Measurements from ENCODE around the gene SNCG.
"Not testable (repeated sequence)": the region's sequence is repeated elsewhere in the genome, so short reads cannot be mapped to it uniquely, and the experiment has no call there.

The SNCG gene

DNA sequence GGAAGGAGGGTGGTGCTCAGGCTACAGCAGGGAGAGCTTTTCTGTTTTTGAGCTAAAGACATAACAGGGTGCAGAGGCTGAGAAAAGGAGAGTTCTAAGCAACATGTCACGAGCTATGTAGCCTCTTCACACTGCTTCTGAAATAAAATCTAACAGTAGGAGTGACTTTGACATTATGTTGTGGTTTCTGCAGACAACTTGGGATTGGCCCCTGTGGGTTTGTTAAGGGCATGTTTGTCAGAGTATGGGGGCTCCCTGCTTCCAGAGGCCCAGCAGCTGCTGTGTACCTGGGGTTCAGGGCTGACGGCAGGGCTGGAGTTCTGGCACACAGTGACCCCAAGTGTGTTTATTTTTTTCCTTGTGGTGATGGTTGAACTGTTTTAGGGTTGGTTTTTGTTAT is 25.7 kb upstream of the SNCG start:
- H3K4me3 ChIP-seq (replicated peaks in 1 of 2; ENCODE audit: low read depth in 2 of 2, low read length in 2 of 2) = no peak overlapping the region
- TF ChIP-seq CTCF (IDR thresholded peaks at IDR 0.05; ENCODE audit: low read depth, low read length) = no peak
- DNase-seq (ENCODE audit: low read depth in 2 of 2) = no peak

DNA sequence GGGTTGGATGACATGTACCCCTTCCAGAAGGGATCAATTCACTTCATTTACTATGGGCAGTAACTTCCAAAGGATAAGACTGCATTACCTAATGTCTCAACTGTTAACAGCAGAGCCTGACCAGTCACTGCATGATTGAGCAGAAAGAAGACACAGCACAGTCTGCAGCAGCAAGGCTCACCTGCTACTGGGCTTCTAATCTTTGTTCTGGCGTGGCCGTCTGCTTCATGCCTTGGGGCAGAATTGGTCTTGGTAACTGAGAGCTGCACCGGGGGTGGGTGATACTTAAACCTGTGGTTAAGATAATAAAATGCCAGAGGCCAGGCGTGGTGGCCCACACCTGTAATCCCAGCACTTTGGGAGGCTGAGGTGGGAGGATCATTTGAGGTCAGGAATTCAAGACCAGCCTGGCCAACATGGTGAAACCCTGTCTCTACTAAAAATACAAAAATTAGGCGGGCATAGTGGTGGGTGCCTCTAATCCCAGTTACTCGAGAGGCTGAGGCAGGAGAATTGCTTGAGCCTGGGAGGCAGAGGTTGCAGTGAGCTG is 24.2 kb upstream of the SNCG start:
- DNase-seq (ENCODE audit: low read depth in 2 of 2); H3K4me3 ChIP-seq (replicated peaks in 1 of 2; ENCODE audit: low read depth in 2 of 2, low read length in 2 of 2): not testable (repeated sequence)

DNA sequence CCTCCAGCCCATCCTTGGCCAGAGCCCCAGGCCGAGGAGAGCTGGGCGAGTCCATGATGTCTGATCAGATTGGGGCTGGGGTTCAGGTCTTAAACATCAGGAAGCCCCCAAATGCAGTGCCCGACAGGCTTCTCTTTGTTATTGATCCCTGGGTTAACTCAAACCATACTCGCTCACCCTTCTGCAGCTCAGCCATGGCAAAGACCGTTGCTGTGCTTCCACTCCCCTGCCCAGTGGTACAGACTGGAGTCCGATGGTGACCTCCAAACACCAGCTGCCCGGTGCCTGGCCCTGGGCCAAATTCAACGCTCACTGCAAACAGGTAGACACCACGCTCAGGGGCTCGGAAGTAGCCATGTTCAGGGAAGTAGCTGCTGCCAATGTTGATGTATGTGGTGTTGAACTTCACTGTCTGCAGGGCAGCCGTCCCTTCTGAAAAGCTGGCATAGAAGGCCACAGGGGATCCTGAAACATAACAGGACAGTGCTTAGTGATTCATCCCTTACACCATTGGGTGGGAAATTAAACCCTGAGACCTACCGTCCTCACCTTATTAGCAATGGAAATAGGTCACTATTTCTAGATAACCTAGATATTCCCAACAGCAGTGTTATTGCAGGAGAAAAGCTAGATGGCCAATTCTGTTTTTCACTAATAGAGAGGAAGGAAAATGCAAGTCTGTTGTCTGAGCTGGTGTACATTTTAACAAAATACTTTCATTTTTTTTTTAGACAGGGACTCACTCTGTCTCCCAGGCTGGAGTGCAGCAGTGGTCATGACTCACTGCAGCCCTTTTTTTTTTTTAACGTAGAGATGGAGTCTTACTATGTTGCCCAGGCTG is 21.5 kb upstream of the SNCG start:
- H3K4me3 ChIP-seq (replicated peaks in 1 of 2; ENCODE audit: low read depth in 2 of 2, low read length in 2 of 2) = no peak overlapping the region
- peak; percentile 48 to 64 for DNase-seq (ENCODE audit: low read depth in 2 of 2)
- no peak for TF ChIP-seq CTCF (IDR thresholded peaks at IDR 0.05; ENCODE audit: low read depth, low read length)

- no peak overlapping the region for H3K4me3 ChIP-seq (replicated peaks in 1 of 2; ENCODE audit: low read depth in 2 of 2, low read length in 2 of 2)
- TF ChIP-seq CTCF (IDR thresholded peaks at IDR 0.05; ENCODE audit: low read depth, low read length) = no peak
- DNase-seq (ENCODE audit: low read depth in 2 of 2) = no peak
Observed at GRCh38 chr10:86937502-86938154, 20.8 kb upstream of the SNCG start.

GRCh38 chr10:86938260-86938659 is 20.1 kb upstream of the SNCG start:
- TF ChIP-seq CTCF (IDR thresholded peaks at IDR 0.05; ENCODE audit: low read depth, low read length) = no peak
- no peak overlapping the region for H3K4me3 ChIP-seq (replicated peaks in 1 of 2; ENCODE audit: low read depth in 2 of 2, low read length in 2 of 2)
- no peak for DNase-seq (ENCODE audit: low read depth in 2 of 2)

DNA sequence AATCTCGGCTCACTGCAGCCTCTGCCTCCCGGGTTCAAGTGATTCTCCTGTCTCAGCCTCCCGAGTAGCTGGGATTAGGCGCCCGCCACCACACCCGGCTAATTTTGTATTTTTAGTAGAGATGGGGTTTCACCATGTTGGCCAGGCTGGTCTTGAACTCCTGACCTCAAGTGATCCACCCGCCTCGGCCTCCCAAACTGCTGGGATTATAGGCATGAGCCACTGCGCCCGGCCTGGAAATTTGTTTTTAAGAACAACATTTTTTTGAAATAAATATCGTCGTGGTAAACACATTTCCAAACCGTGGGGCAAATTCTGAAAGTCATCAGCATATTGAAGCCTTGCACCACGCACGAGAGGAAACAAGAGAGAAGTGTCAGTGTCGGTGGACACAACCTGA is 18.3 kb upstream of the SNCG start:
- not testable (repeated sequence) for DNase-seq (ENCODE audit: low read depth in 2 of 2)

DNA sequence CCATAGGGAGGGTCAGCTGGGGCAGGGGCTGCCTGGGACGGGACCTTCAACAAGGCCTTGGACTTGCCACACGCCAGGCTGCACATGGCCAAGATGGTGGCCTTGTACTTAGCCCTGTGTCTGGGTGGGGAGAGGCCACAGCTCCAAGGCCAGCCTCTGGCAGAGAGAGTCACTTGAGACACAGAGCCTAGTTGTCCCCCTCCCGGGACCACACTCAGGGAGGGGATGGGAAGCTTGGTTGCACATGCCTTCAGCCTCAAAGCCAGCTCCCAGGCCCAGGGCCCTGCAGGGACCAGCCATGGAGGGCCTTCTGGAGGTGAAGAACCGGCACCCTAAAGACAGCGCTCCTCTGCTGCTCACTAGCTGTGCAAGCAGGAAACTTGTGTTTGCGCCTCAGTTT is 17.7 kb upstream of the SNCG start:
- no peak overlapping the region for H3K4me3 ChIP-seq (replicated peaks in 1 of 2; ENCODE audit: low read depth in 2 of 2, low read length in 2 of 2)
- no peak for TF ChIP-seq CTCF (IDR thresholded peaks at IDR 0.05; ENCODE audit: low read depth, low read length)
- DNase-seq (ENCODE audit: low read depth in 2 of 2) = no peak

More for the DNA sequence above, 18.3 kb upstream of the SNCG start:
- not testable (repeated sequence) for H3K4me3 ChIP-seq (replicated peaks in 1 of 2; ENCODE audit: low read depth in 2 of 2, low read length in 2 of 2)

Measured in cardiac fibroblast (primary cell).